Ishikawa (cell line): ENCODE data around the gene PEDS1.

Experiments
- CEBPB ChIP-seq: IDR thresholded peaks from 2 replicates; pipeline ENCODE4 v1.6.1; 2012
- CREB1 ChIP-seq: IDR thresholded peaks from 2 replicates; pipeline ENCODE4 v1.6.1; 2012; ENCODE audit warnings: low read depth
- EGR1 ChIP-seq: IDR thresholded peaks from 2 replicates; pipeline ENCODE4 v1.6.1; 2012
- EP300 ChIP-seq: IDR thresholded peaks from 2 replicates; pipeline ENCODE4 v1.6.1; 2012; ENCODE audit warnings: borderline replicate concordance
- FOXM1 ChIP-seq: IDR thresholded peaks from 2 replicates; pipeline ENCODE4 v1.6.1; 2012; ENCODE audit warnings: low read depth, borderline replicate concordance
- NFIC ChIP-seq: IDR thresholded peaks from 2 replicates; pipeline ENCODE4 v1.6.1; 2012
- RAD21 ChIP-seq: IDR thresholded peaks from 2 replicates; pipeline ENCODE4 v1.6.1; 2012; ENCODE audit warnings: low read depth
- TAF1 ChIP-seq: IDR thresholded peaks from 2 replicates; pipeline ENCODE4 v1.6.1; 2012; ENCODE audit warnings: low read depth, mild to moderate bottlenecking
- TCF12 ChIP-seq: IDR thresholded peaks from 2 replicates; pipeline ENCODE4 v1.6.1; 2012; ENCODE audit warnings: low read depth
- TEAD4 ChIP-seq: IDR thresholded peaks from 2 replicates; pipeline ENCODE4 v1.6.1; 2012
- YY1 ChIP-seq: IDR thresholded peaks from 2 replicates; pipeline ENCODE4 v1.6.1; 2012; ENCODE audit warnings: low read depth
- ZBTB7A ChIP-seq: IDR thresholded peaks from 2 replicates; pipeline ENCODE4 v1.6.1; 2012; ENCODE audit warnings: low read depth
- TF ChIP-seq, protein P1 (sequence below): IDR thresholded peaks from 2 replicates; pipeline ENCODE4 v1.6.1; 2012; ENCODE audit warnings: low read depth, mild to moderate bottlenecking
- TF ChIP-seq, protein P2 (sequence below): IDR thresholded peaks from 2 replicates; pipeline ENCODE4 v1.6.1; 2012
- TF ChIP-seq, protein P3 (sequence below): IDR thresholded peaks from 2 replicates; pipeline ENCODE4 v1.6.1; 2012

PEDS1 gene

DNA sequence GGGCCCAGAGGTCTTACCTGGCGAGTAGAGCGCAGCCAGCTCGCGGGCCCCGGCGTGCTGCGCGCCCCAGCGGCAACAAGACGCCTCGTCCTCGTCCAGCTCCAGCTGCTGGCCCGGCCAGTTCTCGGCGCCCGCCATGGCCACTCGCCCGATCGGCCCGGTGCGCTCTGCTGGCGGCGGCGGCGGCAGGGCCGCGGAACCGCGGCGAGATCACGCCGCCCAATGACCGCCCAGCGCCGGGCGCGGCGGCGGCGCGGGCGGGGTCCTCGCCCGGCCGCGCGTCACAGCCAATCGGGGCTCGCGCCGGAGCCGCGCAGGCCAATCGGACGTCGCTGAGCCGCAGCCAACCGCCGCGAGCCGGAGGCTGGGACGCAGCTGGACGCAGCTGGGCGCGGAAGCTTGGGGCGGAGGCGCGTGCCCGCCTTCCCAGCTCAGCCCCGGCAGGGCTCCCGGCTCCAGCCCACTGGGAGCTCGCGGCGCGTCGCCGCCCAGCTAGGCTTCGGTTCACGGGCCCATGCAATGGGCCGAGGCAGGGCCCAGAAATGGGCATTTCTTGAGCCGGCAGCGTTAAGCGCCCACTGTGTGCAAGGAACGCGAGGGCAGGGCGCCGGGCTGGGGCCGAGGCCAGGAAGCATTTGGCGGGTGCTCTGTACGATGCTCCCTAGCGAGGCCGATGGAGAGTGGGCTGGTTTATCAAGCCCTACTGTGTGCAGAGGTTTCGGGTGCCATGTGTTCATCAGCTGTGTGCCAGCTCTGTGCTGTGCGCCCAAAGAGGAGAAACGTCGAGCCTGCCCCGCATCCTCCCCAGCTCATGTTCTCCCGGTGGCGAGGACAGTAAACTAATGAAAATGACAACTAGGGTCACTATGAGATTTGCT is at the start of gene PEDS1:
PEDS1 (minus strand) TSS at position 224 of the 878 bp plus-strand sequence; CDS start at position 138, 86 bp downstream.
- no peak for TF ChIP-seq EGR1
- peak; percentile 52 for TF ChIP-seq TAF1
- peak; percentile 60; the same call in 1 of the 2 replicates for TF ChIP-seq TCF12
- TF ChIP-seq EP300 = no peak
- no peak for TF ChIP-seq CEBPB
- TF ChIP-seq CREB1 = no peak
- TF ChIP-seq YY1 = no peak; the same call in none of the 2 replicates
- TF ChIP-seq RAD21 = no peak
- no peak for TF ChIP-seq ZBTB7A
- TF ChIP-seq, protein P1, sequence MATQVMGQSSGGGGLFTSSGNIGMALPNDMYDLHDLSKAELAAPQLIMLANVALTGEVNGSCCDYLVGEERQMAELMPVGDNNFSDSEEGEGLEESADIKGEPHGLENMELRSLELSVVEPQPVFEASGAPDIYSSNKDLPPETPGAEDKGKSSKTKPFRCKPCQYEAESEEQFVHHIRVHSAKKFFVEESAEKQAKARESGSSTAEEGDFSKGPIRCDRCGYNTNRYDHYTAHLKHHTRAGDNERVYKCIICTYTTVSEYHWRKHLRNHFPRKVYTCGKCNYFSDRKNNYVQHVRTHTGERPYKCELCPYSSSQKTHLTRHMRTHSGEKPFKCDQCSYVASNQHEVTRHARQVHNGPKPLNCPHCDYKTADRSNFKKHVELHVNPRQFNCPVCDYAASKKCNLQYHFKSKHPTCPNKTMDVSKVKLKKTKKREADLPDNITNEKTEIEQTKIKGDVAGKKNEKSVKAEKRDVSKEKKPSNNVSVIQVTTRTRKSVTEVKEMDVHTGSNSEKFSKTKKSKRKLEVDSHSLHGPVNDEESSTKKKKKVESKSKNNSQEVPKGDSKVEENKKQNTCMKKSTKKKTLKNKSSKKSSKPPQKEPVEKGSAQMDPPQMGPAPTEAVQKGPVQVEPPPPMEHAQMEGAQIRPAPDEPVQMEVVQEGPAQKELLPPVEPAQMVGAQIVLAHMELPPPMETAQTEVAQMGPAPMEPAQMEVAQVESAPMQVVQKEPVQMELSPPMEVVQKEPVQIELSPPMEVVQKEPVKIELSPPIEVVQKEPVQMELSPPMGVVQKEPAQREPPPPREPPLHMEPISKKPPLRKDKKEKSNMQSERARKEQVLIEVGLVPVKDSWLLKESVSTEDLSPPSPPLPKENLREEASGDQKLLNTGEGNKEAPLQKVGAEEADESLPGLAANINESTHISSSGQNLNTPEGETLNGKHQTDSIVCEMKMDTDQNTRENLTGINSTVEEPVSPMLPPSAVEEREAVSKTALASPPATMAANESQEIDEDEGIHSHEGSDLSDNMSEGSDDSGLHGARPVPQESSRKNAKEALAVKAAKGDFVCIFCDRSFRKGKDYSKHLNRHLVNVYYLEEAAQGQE = no peak
- TF ChIP-seq, protein P2, sequence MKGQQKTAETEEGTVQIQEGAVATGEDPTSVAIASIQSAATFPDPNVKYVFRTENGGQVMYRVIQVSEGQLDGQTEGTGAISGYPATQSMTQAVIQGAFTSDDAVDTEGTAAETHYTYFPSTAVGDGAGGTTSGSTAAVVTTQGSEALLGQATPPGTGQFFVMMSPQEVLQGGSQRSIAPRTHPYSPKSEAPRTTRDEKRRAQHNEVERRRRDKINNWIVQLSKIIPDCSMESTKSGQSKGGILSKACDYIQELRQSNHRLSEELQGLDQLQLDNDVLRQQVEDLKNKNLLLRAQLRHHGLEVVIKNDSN = no peak
- no peak for TF ChIP-seq NFIC
- TF ChIP-seq TEAD4 = no peak
- no peak for TF ChIP-seq FOXM1
- TF ChIP-seq, protein P3, sequence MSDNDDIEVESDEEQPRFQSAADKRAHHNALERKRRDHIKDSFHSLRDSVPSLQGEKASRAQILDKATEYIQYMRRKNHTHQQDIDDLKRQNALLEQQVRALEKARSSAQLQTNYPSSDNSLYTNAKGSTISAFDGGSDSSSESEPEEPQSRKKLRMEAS = peak; percentile 94

DNA sequence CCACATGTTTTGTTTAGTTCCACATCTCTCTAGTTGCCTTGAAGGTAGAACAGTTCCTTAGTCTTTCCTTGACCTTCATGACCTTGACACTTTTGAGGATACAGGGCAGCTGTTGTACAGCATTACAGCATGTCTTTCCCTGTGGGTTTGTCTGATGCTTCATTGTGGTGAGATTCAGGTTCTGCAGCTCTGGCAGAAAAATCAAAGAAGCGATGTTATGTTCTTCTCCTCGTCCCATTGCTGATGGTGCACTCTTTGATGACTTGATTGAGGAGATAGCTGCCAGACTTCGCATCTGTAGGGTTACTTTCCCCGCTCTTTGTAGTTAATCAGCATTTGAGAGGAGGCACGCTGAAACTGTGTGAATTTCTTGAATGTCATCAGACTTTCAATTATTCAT is 49.2 kb upstream of the PEDS1 start:
- TF ChIP-seq ZBTB7A (no peak), FOXM1 (no peak), EGR1 (no peak), TEAD4 (no peak), YY1 (no peak), CEBPB (no peak), TCF12 (no peak), RAD21 (no peak), CREB1 (no peak)
- TF ChIP-seq, protein P3 = no peak
- TF ChIP-seq, protein P1 = no peak
- TF ChIP-seq, protein P2 = no peak

DNA sequence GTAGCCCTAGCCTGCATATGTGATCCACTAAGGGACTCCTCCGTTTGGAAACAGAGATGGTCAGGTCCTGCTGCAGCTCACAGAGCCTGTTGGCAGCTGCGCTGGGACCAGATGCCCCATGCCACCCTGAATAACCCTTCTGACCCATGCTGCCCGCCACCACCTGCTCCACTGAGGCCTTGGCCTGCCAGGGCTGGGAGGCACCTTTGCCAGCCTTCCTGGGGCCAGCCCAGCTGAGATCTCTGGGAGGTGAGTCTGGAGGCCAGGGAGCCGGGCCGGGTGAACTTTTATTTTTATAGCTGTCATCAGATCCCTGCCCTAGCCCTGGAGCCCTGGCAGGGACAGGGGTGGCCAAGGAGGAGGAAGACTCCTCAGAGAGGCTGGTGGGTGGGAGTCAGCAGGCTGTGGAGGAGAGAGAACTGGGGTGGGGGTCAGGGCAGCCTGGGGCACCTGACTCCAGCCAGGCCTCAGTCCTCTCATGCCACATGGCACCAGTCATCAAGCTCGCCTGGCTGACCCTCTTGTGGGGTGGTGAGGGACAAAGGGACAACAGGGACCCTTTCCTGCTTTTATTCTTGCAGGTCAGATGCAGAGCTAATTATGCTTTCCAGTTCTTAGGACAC is 47.1 kb upstream of the PEDS1 start:
- TF ChIP-seq, protein P3 = no peak
- TF ChIP-seq, protein P1 = no peak
- TF ChIP-seq CREB1 (no peak), TAF1 (no peak), EP300 (no peak), TCF12 (no peak), TEAD4 (no peak), ZBTB7A (no peak), RAD21 (no peak), CEBPB (no peak), YY1 (no peak), EGR1 (no peak), FOXM1 (no peak), NFIC (no peak)
- TF ChIP-seq, protein P2 = no peak
